Right kidney (tissue), 1 donor: ENCODE results near the gene HK2.
A peak's percentile ranks its signal among the peaks of the same experiment; 100 is the strongest.

Experiments
- DNase-seq: peaks from one replicate; pipeline ENCODE4 v3.0.0-alpha.2; 2016

The HK2 gene

DNA sequence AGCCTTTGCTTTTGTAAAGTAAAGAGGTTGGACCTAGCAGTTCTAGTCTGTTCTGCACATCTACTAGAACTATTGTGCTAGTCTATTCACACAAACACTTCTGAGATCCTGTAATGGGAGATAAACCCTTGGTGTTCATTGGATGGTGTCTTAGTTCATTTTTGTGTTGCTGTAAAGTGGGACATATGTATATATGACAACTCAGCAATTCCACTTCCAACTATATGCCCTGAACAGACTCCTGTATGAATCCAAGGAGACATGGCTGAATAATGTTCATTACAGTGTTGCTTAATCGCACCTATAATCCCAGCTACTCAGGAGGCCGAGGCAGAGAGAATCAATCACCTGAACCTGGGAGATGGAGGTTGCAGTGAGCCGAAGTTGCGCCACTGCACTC, 23.3 kb downstream of the HK2 start:
- DNase-seq, result no peak

DNA sequence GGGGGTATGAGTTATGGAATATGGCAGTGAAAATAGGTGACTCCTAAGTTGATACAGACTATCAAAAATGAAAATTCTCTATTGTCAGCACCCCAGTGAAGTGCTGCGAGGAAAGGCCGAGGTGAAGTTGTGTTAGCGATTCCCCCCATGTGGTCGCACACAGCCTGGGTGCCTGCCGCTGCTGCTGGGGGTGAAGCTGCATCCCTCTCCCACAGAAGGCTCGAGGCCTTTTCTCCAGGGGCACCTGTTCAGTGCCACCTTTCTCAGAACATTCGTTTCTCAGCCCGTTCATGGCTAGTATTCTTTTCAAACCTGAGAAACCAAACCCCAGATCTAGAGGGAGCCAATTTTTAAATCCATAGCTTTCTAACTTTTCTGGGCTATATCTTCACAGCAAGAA, 23.8 kb downstream of the HK2 start:
- DNase-seq, result no peak

DNA sequence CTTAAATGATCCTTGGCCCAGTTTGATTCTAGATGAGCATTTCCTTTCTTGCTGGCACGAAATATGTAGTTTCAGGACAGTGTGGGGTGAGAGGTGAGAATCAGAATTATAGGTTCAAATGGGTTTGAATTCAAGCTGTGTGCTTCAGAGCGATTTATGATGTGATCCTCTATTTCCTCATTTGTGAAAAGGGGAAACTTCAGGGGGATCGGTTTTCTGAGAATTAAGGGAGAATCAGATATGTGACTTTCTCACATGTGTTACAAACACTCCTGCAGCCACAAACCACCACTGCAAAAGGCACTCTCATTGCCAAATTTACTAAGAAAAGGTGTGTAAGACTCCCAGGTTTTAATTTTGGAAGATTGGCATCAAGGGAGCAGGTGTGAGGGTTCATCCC, 24.4 kb downstream of the HK2 start:
- DNase-seq, result no peak

DNA sequence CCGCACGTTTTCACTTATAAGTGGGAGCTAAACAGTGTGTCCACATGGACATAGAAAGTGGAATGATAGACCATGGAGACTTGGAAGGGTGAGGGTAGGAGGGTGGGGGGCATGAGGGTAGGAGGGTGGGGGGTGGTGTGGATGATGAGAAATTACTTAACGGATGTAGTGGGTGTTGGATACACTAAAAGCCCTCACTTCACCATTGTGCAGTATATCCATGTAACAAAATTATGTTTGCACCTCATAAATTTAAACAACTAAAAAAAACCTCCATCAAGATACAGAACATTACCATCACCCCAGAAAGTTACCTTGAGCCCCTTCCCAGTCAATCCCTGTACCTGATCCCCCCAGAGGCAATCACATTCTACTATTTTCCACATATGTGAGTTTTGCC, 26.2 kb downstream of the HK2 start:
- DNase-seq, result no peak

DNA sequence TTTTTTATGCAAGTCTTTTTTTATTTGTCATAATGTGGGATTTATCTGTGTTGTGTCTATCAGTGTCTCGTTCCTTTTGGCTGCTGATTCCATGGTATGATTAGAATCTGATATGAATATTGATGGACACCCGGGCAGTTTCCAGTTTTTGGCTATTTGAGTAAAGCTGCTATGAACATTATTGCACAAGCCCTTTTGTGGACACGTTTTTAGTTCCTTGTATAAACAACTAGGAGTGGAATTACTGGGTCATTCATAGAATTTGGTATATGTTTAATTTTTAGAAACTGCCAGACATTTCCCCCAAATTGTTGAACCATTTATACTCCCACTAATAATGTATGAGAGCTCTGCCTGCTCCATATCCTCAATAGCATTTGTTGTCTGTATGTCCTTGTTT, 26.6 kb downstream of the HK2 start:
- no peak for DNase-seq

DNA sequence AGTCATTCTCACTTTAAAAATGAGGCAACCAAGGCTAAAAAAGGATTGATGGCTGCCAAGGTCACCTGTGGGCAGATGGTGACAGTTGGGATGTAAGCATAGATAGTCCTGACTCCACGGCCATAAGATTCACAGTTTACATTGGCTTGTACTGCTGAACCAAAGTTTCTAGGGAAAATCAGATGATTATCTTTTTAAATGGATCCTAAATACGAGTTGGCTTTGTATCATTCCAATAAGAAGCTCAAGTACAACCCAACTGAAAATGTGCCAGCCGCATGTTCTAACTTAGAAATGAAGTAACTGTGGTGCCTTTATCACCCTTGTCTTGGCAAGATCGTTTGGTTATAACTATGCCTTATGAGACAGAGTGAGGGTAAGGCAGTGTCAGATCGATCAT, 27.6 kb downstream of the HK2 start:
- DNase-seq, result no peak

DNA sequence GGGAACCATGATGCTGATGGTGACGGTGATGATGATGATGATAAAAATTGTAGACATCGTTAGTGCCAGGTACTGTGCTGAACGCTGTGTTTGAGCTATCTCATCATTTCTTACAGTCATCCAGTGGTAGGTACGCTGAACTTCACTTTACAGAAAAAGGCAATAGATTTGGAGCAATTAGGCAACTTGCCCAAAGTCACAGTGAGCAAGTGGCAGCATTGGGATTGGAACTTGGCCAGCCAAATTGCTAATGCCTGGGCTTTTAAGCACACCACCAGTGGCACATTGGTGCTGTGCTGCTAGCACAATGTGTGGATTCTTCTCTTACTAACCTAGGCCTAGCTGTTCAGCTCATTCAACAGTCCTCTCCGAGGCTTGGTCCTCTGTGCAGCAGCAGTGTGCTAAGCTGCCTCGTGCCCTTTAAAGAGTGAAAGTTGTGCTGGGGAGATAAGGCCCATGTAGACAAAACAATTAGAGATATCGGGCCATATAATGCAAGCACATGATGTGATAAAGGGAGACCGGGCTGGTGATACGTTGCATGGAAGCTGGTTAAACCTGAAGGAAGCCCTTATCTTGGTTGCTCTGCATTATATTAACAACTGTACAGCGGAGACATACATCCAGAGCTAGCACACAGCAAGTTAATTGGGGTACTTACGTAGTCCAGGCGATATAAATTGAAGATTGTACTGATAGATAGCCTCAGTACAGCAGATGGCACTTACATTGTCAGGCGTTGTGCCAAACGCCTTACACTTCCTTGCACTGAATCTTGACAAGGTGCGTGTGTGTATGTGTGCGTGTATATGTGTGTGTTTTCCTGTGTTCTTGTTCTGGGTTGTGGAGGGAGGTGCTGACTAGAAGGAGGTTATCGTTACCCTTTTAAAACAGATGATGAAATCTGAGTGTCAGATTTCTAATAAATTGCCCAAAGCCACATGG, 28.4 kb downstream of the HK2 start:
- DNase-seq, result no peak

DNA sequence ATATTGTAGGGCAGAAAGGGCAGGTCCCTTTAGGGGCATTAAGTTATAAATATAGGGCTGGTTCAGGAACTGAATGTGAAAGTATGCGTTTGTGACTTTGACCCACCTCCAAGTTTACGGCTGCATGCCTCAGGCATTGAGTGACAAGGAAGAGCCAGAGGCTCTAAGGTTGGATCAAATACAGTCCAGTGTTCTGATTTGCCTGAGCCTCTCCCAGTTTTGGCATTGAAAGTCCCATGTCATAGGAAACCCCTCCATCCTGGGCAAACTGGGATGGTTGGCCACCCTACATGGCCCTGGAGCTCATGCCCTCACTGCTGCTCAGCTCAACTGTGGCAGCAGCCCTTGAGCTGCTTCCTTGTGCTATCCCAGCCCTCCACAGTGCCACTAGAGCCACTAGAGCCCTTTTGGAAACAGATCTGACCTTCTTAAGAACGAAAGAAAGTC, 29.9 kb downstream of the HK2 start:
- no peak for DNase-seq

DNA sequence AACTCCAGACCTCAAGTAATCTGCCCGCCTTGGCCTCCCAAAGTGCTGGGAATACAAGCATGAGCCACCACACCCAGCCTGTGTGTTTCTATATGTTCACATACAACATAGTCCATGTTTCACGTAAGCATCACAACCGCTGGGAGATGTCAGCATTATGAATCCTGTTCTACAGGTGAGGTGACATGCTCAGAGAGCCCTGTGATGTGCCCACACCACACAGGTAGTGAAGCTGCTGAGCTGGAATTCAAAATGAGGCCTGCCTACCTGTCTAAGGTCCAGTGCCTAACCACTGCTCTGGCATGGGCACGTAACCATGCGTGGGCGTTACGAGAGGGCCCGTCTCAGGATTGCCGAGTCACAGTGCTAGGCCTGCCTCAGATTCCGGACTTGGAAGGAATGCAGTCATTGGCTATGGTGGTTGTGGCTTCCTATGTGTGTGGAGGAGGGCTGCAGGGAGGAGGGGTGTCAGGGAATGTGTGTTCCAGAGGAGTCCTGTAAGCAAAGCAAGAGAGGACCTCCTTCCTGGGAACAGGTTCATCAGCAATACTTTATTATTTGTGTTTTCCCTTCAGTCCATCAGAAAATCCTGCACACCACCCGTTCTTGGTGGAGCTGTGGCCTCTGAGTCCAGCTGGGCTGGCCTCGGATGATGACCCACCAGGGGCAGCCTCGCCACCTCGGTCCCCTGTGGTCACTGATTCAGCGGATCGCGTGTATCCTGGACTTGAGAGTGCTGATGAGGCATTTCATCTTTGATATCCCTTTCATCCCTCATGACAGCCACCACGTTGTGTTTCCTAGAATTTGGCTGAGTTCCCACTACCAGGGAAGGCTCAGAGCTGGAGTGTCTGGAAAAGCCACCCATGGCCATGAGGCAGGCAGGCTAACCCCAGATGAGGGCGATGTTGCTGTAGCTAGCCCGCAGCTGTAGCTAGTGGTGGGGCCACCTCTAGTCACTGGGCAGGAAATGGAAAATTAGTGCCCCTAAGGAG, 31.1 kb downstream of the HK2 start:
- DNase-seq, result peak; percentile 13

DNA sequence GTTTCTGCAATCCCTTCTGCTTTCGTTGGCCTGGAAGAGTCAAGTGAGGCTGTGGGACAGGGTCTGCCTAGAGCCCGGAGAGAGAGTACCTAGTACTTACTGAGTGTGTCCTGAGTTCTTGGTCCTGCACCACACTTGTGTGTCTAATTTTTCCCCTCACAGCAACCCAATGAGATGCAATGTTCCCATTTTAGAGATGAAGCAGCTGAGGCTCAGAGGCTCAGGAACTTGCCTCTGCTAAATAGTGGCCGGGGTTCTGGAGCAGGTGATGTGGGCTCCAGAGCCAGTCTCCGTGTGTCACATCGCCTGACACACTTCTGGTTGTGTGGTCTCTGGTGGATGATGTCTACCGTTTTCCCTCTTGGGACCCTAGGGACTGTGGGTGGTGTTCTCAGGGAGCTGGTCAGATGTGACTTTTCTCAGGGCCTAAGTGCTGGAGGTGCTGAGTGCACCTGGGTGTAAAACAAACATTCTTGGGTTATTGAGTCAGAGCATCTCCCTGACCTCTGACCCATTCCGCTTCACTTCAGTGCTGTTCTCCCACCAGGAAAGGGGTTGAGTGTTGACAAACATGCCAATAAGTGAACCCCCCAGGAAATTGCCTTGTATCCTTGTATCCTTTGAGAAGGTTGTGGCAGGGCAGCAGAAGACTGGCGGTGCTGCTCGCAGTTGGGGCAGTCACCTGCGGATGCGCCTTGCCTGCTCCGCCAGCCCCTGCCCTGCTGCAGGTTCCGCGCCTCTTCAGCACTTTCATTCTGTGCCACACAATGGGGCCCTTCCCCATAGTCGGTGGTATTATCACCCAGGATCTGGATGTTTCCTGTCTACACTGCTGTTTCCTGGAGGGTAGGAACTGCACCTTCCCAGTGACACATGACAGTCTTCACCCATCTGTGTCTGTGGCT, 32.1 kb downstream of the HK2 start:
- DNase-seq, result no peak

DNA sequence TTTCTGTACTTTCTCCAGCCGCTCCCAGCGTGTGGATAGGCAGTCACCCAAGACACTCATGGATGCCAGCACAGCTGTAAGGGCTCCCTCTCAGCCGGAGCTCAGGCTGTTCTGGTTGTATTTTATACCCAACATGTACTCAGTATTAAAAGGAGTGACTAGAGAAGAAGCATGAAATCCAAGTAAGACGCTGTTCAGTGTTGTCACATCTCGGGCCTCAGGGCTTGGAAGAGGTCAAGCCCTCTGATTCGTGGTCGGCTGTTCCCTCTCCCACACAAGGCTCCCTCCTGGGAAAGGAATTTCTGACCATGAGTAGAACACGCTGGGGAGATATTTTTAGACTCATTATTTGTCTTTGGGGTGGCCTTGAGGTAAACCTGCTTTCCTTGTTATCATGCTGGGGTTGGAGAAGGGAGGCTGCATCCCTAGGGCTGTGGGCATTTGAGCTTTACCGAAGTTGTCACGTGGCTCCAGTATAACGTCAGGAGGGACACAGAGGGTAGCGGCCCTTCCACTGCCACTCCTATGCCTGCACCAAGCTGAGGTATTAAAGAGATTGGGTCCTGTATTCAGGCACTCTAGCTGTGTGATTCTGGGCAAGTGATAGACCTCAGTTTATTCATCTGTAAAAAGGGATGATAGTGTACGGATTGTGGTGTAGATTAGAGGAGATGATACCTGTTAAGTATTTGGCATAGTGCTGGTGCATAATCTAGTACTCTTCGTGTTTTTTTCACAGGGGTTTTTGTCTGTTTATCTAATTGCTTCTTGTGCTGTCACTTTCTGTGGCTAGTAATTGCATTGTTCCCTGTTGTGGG, 34.1 kb downstream of the HK2 start:
- DNase-seq, result no peak

DNA sequence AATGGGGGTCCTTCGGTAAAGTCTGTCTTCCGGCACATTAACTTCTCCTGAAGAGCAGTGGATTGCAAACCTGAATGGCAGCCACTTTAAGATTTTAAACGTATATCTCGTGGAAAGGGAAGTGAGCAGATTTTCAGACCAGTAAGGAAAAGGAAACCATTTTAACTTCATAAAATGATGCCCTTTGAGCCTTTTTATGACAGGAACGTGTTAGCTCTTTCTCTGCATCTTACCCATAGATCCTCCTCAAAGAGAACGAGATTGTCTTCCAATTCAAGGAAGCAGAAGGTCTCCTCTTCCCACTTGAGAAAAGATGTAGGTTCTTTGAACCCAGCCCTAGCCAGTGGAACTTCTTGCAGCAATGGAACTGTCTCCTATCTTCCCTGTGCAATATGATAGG, 35.6 kb downstream of the HK2 start:
- no peak for DNase-seq

DNA sequence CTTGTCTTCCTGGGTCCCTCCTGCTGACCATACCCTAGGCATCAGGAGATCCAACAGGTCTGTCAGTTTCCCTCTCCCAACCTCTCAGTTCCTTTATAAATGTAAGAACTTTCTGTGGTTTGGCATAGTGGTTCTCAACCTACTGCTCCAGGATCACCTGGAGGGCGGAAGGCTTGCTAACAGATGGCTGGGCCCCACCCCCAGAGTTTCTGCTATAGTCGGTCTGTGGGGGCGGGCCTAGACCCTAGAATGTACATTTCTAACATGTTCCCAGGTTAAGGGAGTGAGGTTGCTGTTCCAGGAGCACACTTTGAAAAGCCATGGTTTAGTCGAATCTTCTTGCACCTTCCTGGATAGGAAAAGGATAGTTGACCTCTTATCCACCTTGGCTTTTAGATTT, 37.0 kb downstream of the HK2 start:
- no peak for DNase-seq

DNA sequence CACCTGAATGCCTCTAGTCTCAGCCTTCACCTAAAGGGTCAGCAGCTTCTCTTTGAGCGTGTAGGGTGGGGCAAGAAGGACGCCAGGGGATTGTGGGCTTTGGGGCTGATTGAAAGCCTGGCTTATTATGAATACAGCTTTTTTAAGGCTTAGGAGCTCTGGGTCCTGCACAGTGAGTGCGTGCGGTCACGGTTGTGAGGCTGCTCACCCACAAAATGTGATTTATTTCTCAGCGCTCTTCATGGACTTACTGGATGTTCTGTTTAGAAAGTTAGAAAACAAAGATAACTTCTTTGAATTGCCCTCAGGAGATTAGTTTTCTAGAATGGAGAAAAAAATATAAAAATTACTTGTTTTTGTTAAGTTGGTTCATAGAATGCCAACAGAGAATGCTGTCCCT, 37.5 kb downstream of the HK2 start:
- no peak for DNase-seq

DNA sequence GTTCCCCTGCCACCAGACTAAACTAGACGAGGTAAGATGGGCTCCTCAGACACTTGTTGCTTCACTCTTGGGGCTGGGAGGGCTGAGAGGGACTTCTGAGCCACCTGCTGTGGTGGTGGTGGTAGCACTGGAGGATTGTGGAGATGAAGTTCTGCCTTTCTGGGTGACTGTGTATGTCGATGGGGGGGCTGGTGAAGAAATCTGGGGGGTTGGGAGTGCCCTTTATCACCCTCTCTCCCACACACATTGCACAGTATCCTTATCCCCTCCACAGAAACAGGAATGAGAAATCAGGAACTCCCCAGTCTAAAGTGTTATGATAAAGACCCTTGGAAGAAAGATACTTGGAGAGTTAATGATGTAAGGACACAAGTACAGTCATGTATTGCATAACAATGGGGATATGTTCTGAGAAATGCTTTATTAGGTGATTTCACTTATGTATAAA, 38.5 kb downstream of the HK2 start:
- DNase-seq, result no peak

DNA sequence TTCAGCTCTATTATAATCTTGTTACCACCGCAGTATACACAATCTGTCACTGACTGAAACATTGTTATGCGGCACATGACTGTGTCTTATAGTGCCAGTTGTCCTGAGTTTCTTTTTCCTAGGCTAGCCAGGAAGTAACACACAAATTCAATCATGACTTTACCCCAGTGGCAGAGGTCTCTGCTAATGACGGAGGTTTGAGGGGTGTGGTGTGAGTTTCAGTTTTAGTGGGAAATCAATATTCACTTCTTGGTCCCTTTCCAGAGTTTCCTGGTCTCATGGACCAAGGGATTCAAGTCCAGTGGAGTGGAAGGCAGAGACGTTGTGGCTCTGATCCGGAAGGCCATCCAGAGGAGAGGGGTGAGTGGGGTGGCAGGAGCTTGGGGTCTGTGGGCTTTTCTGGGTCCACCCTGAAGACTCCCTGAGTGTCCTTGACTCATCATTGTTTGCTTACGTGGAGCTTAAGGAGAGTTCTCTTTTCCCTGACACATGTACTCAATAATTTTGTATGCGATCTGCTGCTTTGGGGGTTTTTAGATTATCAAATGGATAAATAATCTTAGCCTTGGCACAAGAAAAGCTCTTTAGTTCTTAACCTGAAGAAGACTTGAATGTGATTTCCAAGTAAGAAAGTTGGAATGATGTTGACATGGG, 39.2 kb downstream of the HK2 start:
- no peak for DNase-seq

DNA sequence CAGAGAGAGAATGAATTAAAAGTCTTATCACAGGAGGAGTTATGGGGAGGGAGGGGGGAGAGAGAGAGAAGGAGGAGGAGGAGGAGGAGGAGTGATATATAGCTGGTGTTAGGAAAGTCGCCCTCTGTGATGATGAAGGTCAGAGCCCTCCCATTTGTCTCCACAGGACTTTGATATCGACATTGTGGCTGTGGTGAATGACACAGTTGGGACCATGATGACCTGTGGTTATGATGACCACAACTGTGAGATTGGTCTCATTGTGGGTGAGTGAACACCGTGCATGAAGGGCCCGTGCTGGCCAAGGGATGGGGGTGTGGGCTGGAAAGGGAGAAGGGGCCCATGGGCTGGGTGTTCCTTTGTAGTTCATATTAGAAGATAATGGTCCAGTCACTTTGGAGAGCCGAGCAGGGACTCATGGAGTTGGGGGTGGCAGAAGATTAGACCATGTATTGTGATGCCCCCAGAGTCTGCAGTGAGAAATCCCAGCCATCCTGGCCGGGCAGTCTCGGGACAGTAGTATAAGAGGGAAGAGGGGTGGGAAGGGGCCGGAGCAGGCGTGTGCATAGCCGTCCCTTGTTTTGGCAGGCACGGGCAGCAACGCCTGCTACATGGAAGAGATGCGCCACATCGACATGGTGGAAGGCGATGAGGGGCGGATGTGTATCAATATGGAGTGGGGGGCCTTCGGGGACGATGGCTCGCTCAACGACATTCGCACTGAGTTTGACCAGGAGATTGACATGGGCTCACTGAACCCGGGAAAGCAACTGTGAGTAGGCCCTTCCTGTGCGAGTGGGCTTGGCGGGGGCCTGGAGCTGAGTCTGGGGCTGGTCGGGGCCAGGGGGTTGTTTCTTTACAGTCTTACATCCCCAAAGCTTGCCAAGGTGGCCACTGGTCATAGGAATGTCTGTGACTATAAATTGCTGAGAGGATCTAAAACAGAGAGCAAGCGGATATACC, 40.0 kb downstream of the HK2 start:
- DNase-seq, result no peak

DNA sequence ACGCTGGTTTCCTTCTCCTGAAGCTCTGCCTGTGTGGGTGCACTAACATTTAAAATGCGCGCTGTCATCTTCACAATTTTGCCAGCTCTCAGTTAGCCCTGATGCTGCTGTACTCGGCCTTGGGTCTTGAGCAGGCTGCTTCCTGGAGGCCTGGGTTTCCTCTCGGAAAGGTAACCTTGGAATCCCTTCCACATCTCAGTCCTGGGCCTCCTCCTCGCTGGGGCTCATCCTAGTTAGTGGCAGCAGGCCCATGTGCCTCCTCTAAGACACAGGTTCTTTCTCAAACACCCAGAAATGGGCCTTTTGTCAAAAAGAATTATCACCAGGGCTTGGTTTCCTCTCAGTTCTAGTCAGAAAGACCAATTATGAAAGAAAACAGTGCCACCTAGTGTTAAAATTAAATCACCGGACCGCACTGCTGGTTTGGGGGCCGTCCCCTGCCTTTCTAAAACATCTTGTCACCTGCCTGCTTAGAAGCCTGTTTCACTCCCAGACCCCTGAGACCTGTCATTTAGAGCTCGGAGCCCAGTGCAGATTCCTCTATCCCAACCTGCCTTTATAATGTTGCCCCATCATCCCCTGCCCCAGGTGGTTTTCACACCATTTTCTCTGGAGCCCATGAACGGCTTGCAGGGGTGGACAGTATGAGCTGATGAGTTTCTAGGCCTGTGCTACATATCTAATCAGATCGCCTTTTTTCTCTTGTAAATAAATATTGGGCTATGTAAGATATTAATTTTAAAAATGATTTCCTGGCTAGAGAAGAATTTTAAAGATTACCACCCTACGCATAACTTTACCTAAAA, 42.4 kb downstream of the HK2 start:
- DNase-seq, result peak; percentile 49
